GM23248 (cell line): ENCODE data around the gene IGFN1. TPM values are rescaled to one million over a fixed set of nuclear protein-coding genes. Genes with fewer than 3 reads are reported as not detected.
A peak's percentile ranks its signal among the peaks of the same experiment; 100 is the strongest.

ENCODE experiments used
- DNase-seq: peaks from one replicate; pipeline ENCODE4 v3.0.0-alpha.2; 2015
- H2AFZ ChIP-seq: fragments of 200-600 bp; sonication (generic); 2 replicates; pipeline ENCODE4 v1.6.1; 2016; ENCODE audit warnings: antibody characterized with exemption
- H3F3A ChIP-seq: fragments of 200-600 bp; sonication (generic); 2 replicates; pipeline ENCODE4 v1.6.1; 2016; ENCODE audit warnings: mild to moderate bottlenecking, antibody characterized with exemption, mixed run types; ENCODE audit not compliant: insufficient read depth
- H3K27ac ChIP-seq: fragments of 200-600 bp; sonication (generic); 2 replicates; pipeline ENCODE4 v1.5.1; 2016; ENCODE audit warnings: mild to moderate bottlenecking
- H3K27me3 ChIP-seq: fragments of 200-600 bp; sonication (generic); replicated peaks from 2 replicates; pipeline ENCODE4 v1.6.1; 2016; ENCODE audit warnings: mild to moderate bottlenecking; ENCODE audit not compliant: insufficient read depth
- H3K36me3 ChIP-seq: fragments of 200-600 bp; sonication (generic); 2 replicates; pipeline ENCODE4 v1.6.1; 2016; ENCODE audit warnings: low read depth, mild to moderate bottlenecking
- H3K4me1 ChIP-seq: fragments of 200-600 bp; sonication (generic); 2 replicates; pipeline ENCODE4 v1.6.1; 2016; ENCODE audit warnings: mild to moderate bottlenecking; ENCODE audit not compliant: insufficient read depth
- H3K4me2 ChIP-seq: fragments of 200-600 bp; sonication (generic); one replicate; pipeline ENCODE4 v1.6.1; 2016; ENCODE audit warnings: mild to moderate bottlenecking; ENCODE audit not compliant: unreplicated experiment
- H3K4me3 ChIP-seq: fragments of 200-600 bp; sonication (generic); 2 replicates; pipeline ENCODE4 v1.5.1; 2016; ENCODE audit warnings: mild to moderate bottlenecking
- H3K79me2 ChIP-seq: fragments of 200-600 bp; sonication (generic); 2 replicates; pipeline ENCODE4 v1.6.1; 2016; ENCODE audit warnings: mild to moderate bottlenecking; ENCODE audit not compliant: insufficient read depth
- H3K9ac ChIP-seq: fragments of 200-600 bp; sonication (generic); 2 replicates; pipeline ENCODE4 v1.6.1; 2016; ENCODE audit warnings: mild to moderate bottlenecking
- H3K9me2 ChIP-seq: fragments of 200-600 bp; sonication (generic); 2 replicates; pipeline ENCODE4 v1.6.1; 2016; ENCODE audit warnings: mixed run types, mild to moderate bottlenecking, moderate library complexity; ENCODE audit not compliant: insufficient read depth
- H3K9me3 ChIP-seq: fragments of 200-600 bp; sonication (generic); one replicate; pipeline ENCODE4 v1.6.1; 2017; ENCODE audit warnings: low read depth
- H4K20me1 ChIP-seq: fragments of 200-600 bp; sonication (generic); 2 replicates; pipeline ENCODE4 v1.6.0; 2016; ENCODE audit not compliant: insufficient read depth
- EZH2 ChIP-seq: fragments of 200-600 bp; sonication (generic); IDR thresholded peaks from 2 replicates; pipeline ENCODE4 v1.6.1; 2018; ENCODE audit warnings: antibody characterized with exemption, mild to moderate bottlenecking; ENCODE audit not compliant: insufficient read depth, poor library complexity, severe bottlenecking
- EZH2phosphoT487 ChIP-seq: fragments of 200-600 bp; sonication (generic); IDR thresholded peaks from 2 replicates; pipeline ENCODE4 v1.6.1; 2018; ENCODE audit warnings: antibody characterized with exemption, moderate library complexity, mild to moderate bottlenecking, low read depth; ENCODE audit not compliant: insufficient read depth
- WGBS, 2 experiments: methylation state at CpG; one replicate each; pipeline ENCODE4 v1.1.6; 2015 to 2017; ENCODE audit warnings: low lambda C conversion rate in 2 of 2, low coverage in 1 of 2; ENCODE audit errors: missing lambda C conversion rate in 2 of 2; 5-methylcytosine and 5-hydroxymethylcytosine counted together
- in situ Hi-C: fragments of 300-500 bp; cut with MboI; formaldehyde crosslinking; loops from 2 replicates; pipeline ENCODE4 v1.15.0; 2020
- polyA plus RNA-seq: library from polyadenylated mRNA; unstranded; fragments of >200 nt; fragmentation: Nextera tagmentation; extraction: Ambion mirVana; gene quantifications from 2 replicates; pipeline ENCODE4 v1.2.1, GENCODE V29; 2016
- total RNA-seq: library from RNA; depleted of rRNA; stranded (reverse); fragments of >200 nt; shearing (Covaris generic); gene quantifications from 2 replicates; pipeline ENCODE4 v1.2.3, GENCODE V29; 2014

The IGFN1 gene
- total and polyA plus RNA-seq, 2 experiments from 2014 or later = not detected

DNA sequence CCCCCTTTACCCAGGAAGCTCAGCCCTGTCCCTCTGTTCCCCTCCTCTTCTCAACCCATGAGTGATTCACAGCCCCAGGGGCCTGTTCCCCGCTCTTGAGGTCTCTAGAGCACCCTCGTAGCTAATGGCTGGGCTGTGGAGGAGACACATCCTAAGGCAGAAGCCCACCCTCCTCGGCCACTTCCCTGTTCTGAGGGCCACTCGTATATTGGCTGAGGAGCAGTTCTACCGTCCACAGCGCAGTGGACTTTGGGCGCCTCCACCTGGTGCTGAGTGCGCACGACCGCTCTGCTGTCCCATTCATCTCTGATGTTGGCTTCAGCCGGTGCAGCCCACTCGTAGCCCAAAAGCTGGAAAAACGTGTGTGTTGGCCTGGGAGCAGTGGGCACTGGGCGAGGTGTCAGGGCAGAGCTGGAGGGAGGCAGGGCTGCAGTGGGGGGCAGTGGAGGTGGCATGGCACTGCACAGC, 68.2 kb downstream of the IGFN1 start:
- no peak overlapping the region for H2AFZ ChIP-seq

GRCh38 chr1:201259476-201260235, 69.0 kb downstream of the IGFN1 start:
- no peaks in the 10 kb centered on the region for H4K20me1 ChIP-seq
- in situ Hi-C loops = no loop called here
- H3K27ac ChIP-seq = no peak overlapping the region
- H3K36me3 ChIP-seq = no peaks in the 10 kb centered on the region
- 1 to 6% methylated on average over 19 to 24 of the region's 28 CpGs for WGBS, 2 experiments
- peak overlapping the region; percentile 57 for H3K4me2 ChIP-seq
- no peaks in the 10 kb centered on the region for H3K9me3 ChIP-seq
- 0 out of 2 replicates have a peak overlapping the region, but pooled peaks have one; percentile 1 for H3K4me3 ChIP-seq
- no peaks in the 10 kb centered on the region for H3K79me2 ChIP-seq
- no peaks in the 10 kb centered on the region for H3K9me2 ChIP-seq
- no peaks in the 10 kb centered on the region for H3F3A ChIP-seq
- H3K9ac ChIP-seq = peak overlapping the region; percentile 35; the same call in 1 of the 2 replicates
- no peak for TF ChIP-seq EZH2
- TF ChIP-seq EZH2phosphoT487 = no peak
- H2AFZ ChIP-seq = peak overlapping the region; percentile 32; the same call in 1 of the 2 replicates
- H3K27me3 ChIP-seq = no peaks in the 10 kb centered on the region
- H3K4me1 ChIP-seq = peaks cover 5% of the 10 kb centered on the region; the same call in 1 of the 2 replicates
- DNase-seq = peak; percentile 78

More for the DNA sequence above, 68.2 kb downstream of the IGFN1 start:
- H3K9ac ChIP-seq = no peak overlapping the region
- no peaks in the 10 kb centered on the region for H3F3A ChIP-seq
- H3K27me3 ChIP-seq = no peaks in the 10 kb centered on the region
- no peaks in the 10 kb centered on the region for H3K9me3 ChIP-seq
- no peak overlapping the region for H3K4me2 ChIP-seq
- H3K36me3 ChIP-seq = no peaks in the 10 kb centered on the region
- H3K79me2 ChIP-seq = no peaks in the 10 kb centered on the region
- H3K4me3 ChIP-seq = no peak overlapping the region
- no peak for DNase-seq
- in situ Hi-C loops = no loop called here
- no peaks in the 10 kb centered on the region for H3K9me2 ChIP-seq
- TF ChIP-seq EZH2 (no peak), EZH2phosphoT487 (no peak)
- H4K20me1 ChIP-seq = no peaks in the 10 kb centered on the region
- H3K27ac ChIP-seq = no peak overlapping the region
- peaks cover 5% of the 10 kb centered on the region; the same call in 1 of the 2 replicates for H3K4me1 ChIP-seq
- 86 to 91% methylated on average over 14 of the region's 14 CpGs for WGBS, 2 experiments

DNA sequence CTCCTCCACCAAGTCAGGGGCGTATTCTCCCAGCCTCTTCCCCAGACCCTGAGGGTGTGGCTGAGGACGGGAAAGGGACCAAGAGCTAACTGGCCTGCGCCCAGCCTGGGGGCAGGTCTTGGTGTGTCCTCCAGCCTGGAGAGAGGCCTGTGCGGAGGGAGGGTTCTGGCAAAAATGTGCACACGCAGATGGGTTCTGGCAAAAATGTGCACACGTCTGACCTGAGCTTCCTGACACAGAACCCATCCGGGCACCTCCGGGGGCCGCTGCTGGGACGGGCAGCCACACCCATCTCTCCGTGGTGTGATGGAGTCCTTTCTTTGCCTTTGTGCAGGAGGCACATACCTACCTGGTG, 69.6 kb downstream of the IGFN1 start:
- H3K9me2 ChIP-seq = no peaks in the 10 kb centered on the region
- H3K9ac ChIP-seq = peak overlapping the region; percentile 35; the same call in 1 of the 2 replicates
- H3K27me3 ChIP-seq = no peaks in the 10 kb centered on the region
- H3K4me2 ChIP-seq = peak overlapping the region; percentile 57
- H3F3A ChIP-seq = peaks cover under 1% of the 10 kb centered on the region; the same call in 1 of the 2 replicates
- H3K79me2 ChIP-seq = no peaks in the 10 kb centered on the region
- in situ Hi-C loops = no loop called here
- H4K20me1 ChIP-seq = no peaks in the 10 kb centered on the region
- DNase-seq = peak; percentile 40
- peak overlapping the region; percentile 32; the same call in 1 of the 2 replicates for H2AFZ ChIP-seq
- 0 out of 2 replicates have a peak overlapping the region, but pooled peaks have one; percentile 1 for H3K4me3 ChIP-seq
- H3K27ac ChIP-seq = no peak overlapping the region
- no peaks in the 10 kb centered on the region for H3K36me3 ChIP-seq
- H3K4me1 ChIP-seq = peaks cover 5% of the 10 kb centered on the region; the same call in 1 of the 2 replicates
- TF ChIP-seq EZH2 = no peak
- no peak for TF ChIP-seq EZH2phosphoT487
- no peaks in the 10 kb centered on the region for H3K9me3 ChIP-seq
- 18 to 22% methylated on average over 11 of the region's 11 CpGs for WGBS, 2 experiments

- Histone ChIP-seq H3K4me3 (no peak overlapping the region), H3K79me2 (no peaks in the 10 kb centered on the region), H3K36me3 (no peaks in the 10 kb centered on the region), H3K9ac (no peak overlapping the region), H3K4me1 (peaks cover 9% of the 10 kb centered on the region), H3K4me2 (no peak overlapping the region), H3K9me3 (no peaks in the 10 kb centered on the region), H4K20me1 (no peaks in the 10 kb centered on the region), H3K9me2 (no peaks in the 10 kb centered on the region), H3F3A (peaks cover 6% of the 10 kb centered on the region; the same call in 1 of the 2 replicates), H2AFZ (no peak overlapping the region), H3K27me3 (no peaks in the 10 kb centered on the region), H3K27ac (no peak overlapping the region)
- no peak for DNase-seq
- 94 to 98% methylated on average over 8 of the region's 8 CpGs for WGBS, 2 experiments
- in situ Hi-C loops = no loop called here
- TF ChIP-seq EZH2phosphoT487 (no peak), EZH2 (no peak)
These were observed 70.2 kb downstream of the IGFN1 start for GRCh38 chr1:201260648-201261311.
